Measurements from ENCODE around the gene WDFY3. TPM values are rescaled to one million over a fixed set of nuclear protein-coding genes. Genes with fewer than 3 reads are reported as not detected.
A peak's percentile ranks its signal among the peaks of the same experiment; 100 is the strongest.

The WDFY3 gene
- polyA plus RNA-seq, 1 donor (not counting 4 experiments of a cell fraction or from before 2014, with no cell fraction given) = 28.5 TPM

DNA sequence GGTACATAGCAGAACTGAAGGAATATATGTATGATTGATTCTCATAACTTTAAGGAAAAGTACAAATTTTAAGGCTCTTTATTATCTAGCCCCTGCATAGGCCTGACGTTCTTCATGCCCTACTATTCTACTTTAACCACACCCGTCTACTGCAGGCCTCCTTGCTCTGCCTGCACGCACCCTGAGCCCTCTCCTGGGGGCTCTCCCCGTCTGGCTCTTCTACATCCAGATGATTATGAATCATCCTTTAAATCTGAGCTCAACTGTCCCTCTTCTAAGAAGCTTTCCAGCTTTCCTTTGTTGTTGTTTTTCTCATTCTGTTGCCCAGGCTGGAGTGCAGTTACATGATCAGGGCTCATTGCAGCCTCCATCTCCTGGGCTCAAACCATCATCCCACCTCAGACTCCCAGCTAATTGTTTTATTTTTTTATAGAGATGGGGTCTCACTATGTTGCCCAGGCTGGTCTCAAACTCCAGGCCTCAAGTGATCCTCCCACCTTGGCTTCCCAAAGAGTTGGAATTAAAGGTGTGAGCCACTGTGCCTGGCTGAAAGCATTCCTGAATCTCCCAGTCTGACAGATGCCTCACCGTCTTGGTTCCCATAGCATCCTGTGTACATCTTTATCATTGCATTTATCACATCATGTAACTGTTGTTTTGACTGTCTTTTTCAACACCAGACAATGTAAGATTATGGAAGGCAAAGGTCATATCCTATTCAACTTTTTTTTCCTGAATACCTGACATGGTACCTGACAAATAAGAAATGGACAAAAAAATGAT is 89.2 kb downstream of the WDFY3 start:
- DNase-seq (ENCODE audit: low read depth, low spot score) = peak; percentile 49
- no peaks in the 10 kb centered on the region for H4K20me1 ChIP-seq (ENCODE audit: control insufficient read depth, extremely low read depth, insufficient read depth, low read length)
- H3K79me2 ChIP-seq (ENCODE audit: control insufficient read depth, insufficient read depth, low read length) = no peaks in the 10 kb centered on the region
- H3K9ac ChIP-seq (ENCODE audit: control insufficient read depth, extremely low read depth, insufficient read depth, low read length) = no peak overlapping the region
- no peaks in the 10 kb centered on the region for H3K9me3 ChIP-seq (ENCODE audit: control insufficient read depth, low read depth, low read length)
- no peaks in the 10 kb centered on the region for H3K27me3 ChIP-seq (ENCODE audit: control insufficient read depth, extremely low read depth, insufficient read depth, low read length)
- H3K4me1 ChIP-seq (ENCODE audit: control insufficient read depth, extremely low read depth, insufficient read depth, low read length) = peaks cover 17% of the 10 kb centered on the region
- H3K27ac ChIP-seq (ENCODE audit: control insufficient read depth, insufficient read depth, low read length) = peak overlapping the region; percentile 30
- no peaks in the 10 kb centered on the region for H3K9me1 ChIP-seq (ENCODE audit: control insufficient read depth, extremely low read depth, insufficient read depth, low read length)
- no peak overlapping the region for H3K4me3 ChIP-seq (ENCODE audit: control insufficient read depth in 2 of 3, extremely low read depth in 1 of 3, insufficient read depth in 2 of 3, low read depth in 1 of 3, low read length in 3 of 3)
- peak; percentile 90 for FAIRE-seq
- dilution Hi-C loops (cut with MboI; ENCODE audit: extremely low pct_ligation_motif_present, low sequenced_read_pairs) = no loop called here
- H3K36me3 ChIP-seq (ENCODE audit: control insufficient read depth in 2 of 2, extremely low read depth in 1 of 2, insufficient read depth in 2 of 2, low read length in 2 of 2) = no peaks in the 10 kb centered on the region
- TF ChIP-seq EZH2 (IDR thresholded peaks at IDR 0.05; ENCODE audit: low read length) = no peak
- TF ChIP-seq, protein P1, sequence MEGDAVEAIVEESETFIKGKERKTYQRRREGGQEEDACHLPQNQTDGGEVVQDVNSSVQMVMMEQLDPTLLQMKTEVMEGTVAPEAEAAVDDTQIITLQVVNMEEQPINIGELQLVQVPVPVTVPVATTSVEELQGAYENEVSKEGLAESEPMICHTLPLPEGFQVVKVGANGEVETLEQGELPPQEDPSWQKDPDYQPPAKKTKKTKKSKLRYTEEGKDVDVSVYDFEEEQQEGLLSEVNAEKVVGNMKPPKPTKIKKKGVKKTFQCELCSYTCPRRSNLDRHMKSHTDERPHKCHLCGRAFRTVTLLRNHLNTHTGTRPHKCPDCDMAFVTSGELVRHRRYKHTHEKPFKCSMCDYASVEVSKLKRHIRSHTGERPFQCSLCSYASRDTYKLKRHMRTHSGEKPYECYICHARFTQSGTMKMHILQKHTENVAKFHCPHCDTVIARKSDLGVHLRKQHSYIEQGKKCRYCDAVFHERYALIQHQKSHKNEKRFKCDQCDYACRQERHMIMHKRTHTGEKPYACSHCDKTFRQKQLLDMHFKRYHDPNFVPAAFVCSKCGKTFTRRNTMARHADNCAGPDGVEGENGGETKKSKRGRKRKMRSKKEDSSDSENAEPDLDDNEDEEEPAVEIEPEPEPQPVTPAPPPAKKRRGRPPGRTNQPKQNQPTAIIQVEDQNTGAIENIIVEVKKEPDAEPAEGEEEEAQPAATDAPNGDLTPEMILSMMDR (optimal IDR thresholded peaks at IDR 0.05 in 1 of 3, IDR thresholded peaks at IDR 0.05 in 1 of 3, conservative IDR thresholded peaks at IDR 0.05 in 1 of 3; ENCODE audit: extremely low read depth in 1 of 3, insufficient read depth in 2 of 3, low read length in 3 of 3) = no peak
- H2AFZ ChIP-seq (ENCODE audit: control insufficient read depth, low read length) = no peak overlapping the region
- peak overlapping the region; percentile 7 for H3K4me2 ChIP-seq (ENCODE audit: control insufficient read depth, extremely low read depth, insufficient read depth, low read depth, low read length)

GRCh38 chr4:84875636-84876371 is 90.7 kb downstream of the WDFY3 start:
- no peaks in the 10 kb centered on the region for H4K20me1 ChIP-seq (ENCODE audit: control insufficient read depth, extremely low read depth, insufficient read depth, low read length)
- no peak for FAIRE-seq
- no peak for DNase-seq (ENCODE audit: low read depth, low spot score)
- H3K79me2 ChIP-seq (ENCODE audit: control insufficient read depth, insufficient read depth, low read length) = no peaks in the 10 kb centered on the region
- TF ChIP-seq, protein P1 (optimal IDR thresholded peaks at IDR 0.05 in 1 of 3, IDR thresholded peaks at IDR 0.05 in 1 of 3, conservative IDR thresholded peaks at IDR 0.05 in 1 of 3; ENCODE audit: extremely low read depth in 1 of 3, insufficient read depth in 2 of 3, low read length in 3 of 3) = no peak
- TF ChIP-seq EZH2 (IDR thresholded peaks at IDR 0.05; ENCODE audit: low read length) = no peak
- H3K9ac ChIP-seq (ENCODE audit: control insufficient read depth, extremely low read depth, insufficient read depth, low read length) = no peak overlapping the region
- H3K4me1 ChIP-seq (ENCODE audit: control insufficient read depth, extremely low read depth, insufficient read depth, low read length) = peaks cover 22% of the 10 kb centered on the region
- no peak overlapping the region for H3K27ac ChIP-seq (ENCODE audit: control insufficient read depth, insufficient read depth, low read length)
- dilution Hi-C loops (cut with MboI; ENCODE audit: extremely low pct_ligation_motif_present, low sequenced_read_pairs) = no loop called here
- H3K9me3 ChIP-seq (ENCODE audit: control insufficient read depth, low read depth, low read length) = no peaks in the 10 kb centered on the region
- H3K4me3 ChIP-seq (ENCODE audit: control insufficient read depth in 2 of 3, extremely low read depth in 1 of 3, insufficient read depth in 2 of 3, low read depth in 1 of 3, low read length in 3 of 3) = no peak overlapping the region
- no peaks in the 10 kb centered on the region for H3K36me3 ChIP-seq (ENCODE audit: control insufficient read depth in 2 of 2, extremely low read depth in 1 of 2, insufficient read depth in 2 of 2, low read length in 2 of 2)
- H3K9me1 ChIP-seq (ENCODE audit: control insufficient read depth, extremely low read depth, insufficient read depth, low read length) = no peaks in the 10 kb centered on the region
- no peaks in the 10 kb centered on the region for H3K27me3 ChIP-seq (ENCODE audit: control insufficient read depth, extremely low read depth, insufficient read depth, low read length)
- H3K4me2 ChIP-seq (ENCODE audit: control insufficient read depth, extremely low read depth, insufficient read depth, low read depth, low read length) = no peak overlapping the region
- no peak overlapping the region for H2AFZ ChIP-seq (ENCODE audit: control insufficient read depth, low read length)
